ENCODE measurements around the gene PALLD.

DNA sequence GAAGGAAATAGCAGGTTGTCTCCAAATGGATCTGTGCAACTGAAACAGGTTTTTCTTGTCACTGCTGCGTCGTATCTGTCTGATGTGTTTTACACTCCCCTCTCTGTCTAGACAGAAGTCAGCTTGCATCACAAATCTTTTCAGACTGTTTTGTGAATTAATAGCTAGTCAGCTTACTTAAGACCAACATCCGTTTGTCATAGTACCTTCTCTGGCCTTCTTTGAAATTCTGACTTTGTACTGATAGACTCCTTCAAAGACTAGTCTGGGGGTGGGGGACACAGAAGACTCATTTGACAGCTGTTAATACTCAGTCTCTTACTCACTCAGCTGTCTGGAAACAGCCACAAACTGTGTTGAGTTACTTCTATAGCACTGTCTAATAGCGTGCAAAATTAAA, 197.8 kb downstream of the PALLD start:
- TF ChIP-seq EZH2 (IDR thresholded peaks at IDR 0.05; ENCODE audit: insufficient read depth, poor library complexity, severe bottlenecking) (no peak), EZH2phosphoT487 (IDR thresholded peaks at IDR 0.05; ENCODE audit: insufficient read depth, low read depth) (no peak)

Measured in GM23248 (cell line).